ENCODE measurements around the gene CALHM1. TPM values are rescaled to one million over a fixed set of nuclear protein-coding genes. Genes with fewer than 3 reads are reported as not detected.

The CALHM1 gene
- total RNA-seq, 1 experiment from 2014 or later: not detected

GRCh38 chr10:103447187-103447586, 11.5 kb downstream of the CALHM1 start:
- BruUV-seq (replicated peaks): no TSS peak
- DNase-seq (ENCODE audit: low spot score): no peak
- no peaks in the 10 kb centered on the region for H3K27me3 ChIP-seq (replicated peaks; ENCODE audit: insufficient read depth, low read depth, low read length, poor library complexity)
- H3K27ac ChIP-seq (ENCODE audit: low read depth, low read length, poor library complexity, severe bottlenecking): no peak overlapping the region
- H3K9me3 ChIP-seq (ENCODE audit: low read depth, low read length, poor library complexity, severe bottlenecking): no peaks in the 10 kb centered on the region
- TF ChIP-seq EZH2 (IDR thresholded peaks at IDR 0.05; ENCODE audit: borderline replicate concordance, low read depth, low read length, poor library complexity, severe bottlenecking) (no peak), CTCF (conservative IDR thresholded peaks at IDR 0.05; ENCODE audit: low read depth, low read length) (no peak)
- peaks cover 60% of the 10 kb centered on the region for H3K36me3 ChIP-seq (ENCODE audit: insufficient read depth, low read length, poor library complexity, severe bottlenecking)
- H3K4me3 ChIP-seq (ENCODE audit: low read depth, low read length, poor library complexity, severe bottlenecking): no peak overlapping the region
- H3K4me1 ChIP-seq (ENCODE audit: insufficient read depth, low read length, poor library complexity, severe bottlenecking): peaks cover 5% of the 10 kb centered on the region
- ChIA-PET CTCF (no interaction called here), POLR2A (ENCODE audit: low non-redundant PET) (no interaction called here)
- intact Hi-C loops (cut with micrococcal nuclease; ENCODE audit: unreplicated experiment): no loop called here

- no peak for TF ChIP-seq EZH2 (IDR thresholded peaks at IDR 0.05; ENCODE audit: borderline replicate concordance, low read depth, low read length, poor library complexity, severe bottlenecking)
- no peak for TF ChIP-seq CTCF (conservative IDR thresholded peaks at IDR 0.05; ENCODE audit: low read depth, low read length)
- peaks cover 65% of the 10 kb centered on the region for H3K36me3 ChIP-seq (ENCODE audit: insufficient read depth, low read length, poor library complexity, severe bottlenecking)
- ChIA-PET CTCF (no interaction called here), POLR2A (ENCODE audit: low non-redundant PET) (interaction anchor here (0.6 kb wide), 1 partner anchor 104 kb away, joined by 3 read pairs; no protein-coding TSS in a partner anchor)
- intact Hi-C loops (cut with micrococcal nuclease; ENCODE audit: unreplicated experiment): no loop called here
- H3K4me1 ChIP-seq (ENCODE audit: insufficient read depth, low read length, poor library complexity, severe bottlenecking): peaks cover 1% of the 10 kb centered on the region
- H3K27me3 ChIP-seq (replicated peaks; ENCODE audit: insufficient read depth, low read depth, low read length, poor library complexity): no peaks in the 10 kb centered on the region
- H3K9me3 ChIP-seq (ENCODE audit: low read depth, low read length, poor library complexity, severe bottlenecking): no peaks in the 10 kb centered on the region
- no peak overlapping the region for H3K27ac ChIP-seq (ENCODE audit: low read depth, low read length, poor library complexity, severe bottlenecking)
- BruUV-seq (replicated peaks): TSS peak; percentile 87
- no peak for DNase-seq (ENCODE audit: low spot score)
- no peak overlapping the region for H3K4me3 ChIP-seq (ENCODE audit: low read depth, low read length, poor library complexity, severe bottlenecking)
Observed at GRCh38 chr10:103445767-103446567, 12.7 kb downstream of the CALHM1 start.

GRCh38 chr10:103445366-103445765, 13.3 kb downstream of the CALHM1 start:
- BruUV-seq (replicated peaks): no TSS peak
- Histone ChIP-seq H3K36me3 (ENCODE audit: insufficient read depth, low read length, poor library complexity, severe bottlenecking) (peaks cover 71% of the 10 kb centered on the region), H3K27me3 (replicated peaks; ENCODE audit: insufficient read depth, low read depth, low read length, poor library complexity) (no peaks in the 10 kb centered on the region), H3K4me3 (ENCODE audit: low read depth, low read length, poor library complexity, severe bottlenecking) (no peak overlapping the region), H3K4me1 (ENCODE audit: insufficient read depth, low read length, poor library complexity, severe bottlenecking) (no peaks in the 10 kb centered on the region), H3K27ac (ENCODE audit: low read depth, low read length, poor library complexity, severe bottlenecking) (no peak overlapping the region), H3K9me3 (ENCODE audit: low read depth, low read length, poor library complexity, severe bottlenecking) (no peaks in the 10 kb centered on the region)
- ChIA-PET POLR2A (ENCODE audit: low non-redundant PET) (interaction anchor here (0.6 kb wide), 1 partner anchor 105 kb away, joined by 3 read pairs; no protein-coding TSS in a partner anchor), CTCF (no interaction called here)
- TF ChIP-seq EZH2 (IDR thresholded peaks at IDR 0.05; ENCODE audit: borderline replicate concordance, low read depth, low read length, poor library complexity, severe bottlenecking) (no peak), CTCF (conservative IDR thresholded peaks at IDR 0.05; ENCODE audit: low read depth, low read length) (no peak)
- intact Hi-C loops (cut with micrococcal nuclease; ENCODE audit: unreplicated experiment): no loop called here
- no peak for DNase-seq (ENCODE audit: low spot score)

Data from A673 (cell line).